DMS79 (cell line): Measurements from ENCODE around the gene TBL1X.
"Not testable (repeated sequence)": the region's sequence is repeated elsewhere in the genome, so short reads cannot be mapped to it uniquely, and the experiment has no call there.

Experiments used
- DNase-seq: peaks from one replicate; lab custom pipeline; 2025; lab: John Stamatoyannopoulos, UW

The TBL1X gene

DNA sequence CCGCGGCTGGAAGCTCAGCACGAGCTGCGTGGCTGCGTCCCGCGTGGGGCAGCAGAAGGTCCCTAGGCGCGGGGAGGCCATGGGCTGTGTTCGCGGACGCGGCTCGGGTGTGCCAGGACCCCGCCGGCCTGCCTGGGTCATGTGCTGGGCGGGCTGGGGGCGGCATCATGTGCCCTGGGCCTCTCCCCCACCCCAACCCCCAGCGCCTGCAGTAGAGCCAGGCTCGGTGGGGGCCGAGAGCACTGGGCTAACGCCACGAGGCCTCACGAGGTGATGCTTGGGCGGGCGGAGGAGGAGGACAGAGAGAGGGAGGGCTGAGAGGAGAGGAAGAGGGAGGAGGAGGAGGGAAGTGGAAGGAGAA, 300.9 kb downstream of the TBL1X start, which contains the start of gene GPR143:
GPR143 (minus strand) TSS at position 111 of the 361 bp plus-strand sequence; CDS start at position 81, 30 bp downstream.
- DNase-seq: no peak

DNA sequence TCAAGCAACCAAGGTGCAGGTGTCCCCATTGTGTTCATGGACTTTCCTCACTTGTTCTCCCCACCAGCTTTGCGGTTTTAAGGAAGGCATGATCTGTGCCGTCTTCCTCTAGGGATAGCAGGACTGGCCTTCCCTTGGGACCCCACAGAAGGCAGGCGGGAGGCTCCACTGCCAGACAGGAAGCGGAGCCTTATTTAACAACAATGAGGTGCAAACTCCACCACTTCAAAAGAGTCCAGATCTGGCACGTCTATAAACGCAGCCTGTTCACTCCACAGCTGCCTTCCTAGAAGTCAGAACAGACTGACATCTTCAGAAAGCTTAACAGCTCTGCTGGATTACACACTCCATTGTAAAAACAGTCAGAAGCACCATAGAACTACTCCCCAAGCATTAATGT, 302.5 kb downstream of the TBL1X start:
- no peak for DNase-seq

GRCh38 chrX:9768321-9768839, 303.5 kb downstream of the TBL1X start:
- not testable (repeated sequence) for DNase-seq

GRCh38 chrX:9770319-9770718, 305.5 kb downstream of the TBL1X start:
- no peak for DNase-seq

DNA sequence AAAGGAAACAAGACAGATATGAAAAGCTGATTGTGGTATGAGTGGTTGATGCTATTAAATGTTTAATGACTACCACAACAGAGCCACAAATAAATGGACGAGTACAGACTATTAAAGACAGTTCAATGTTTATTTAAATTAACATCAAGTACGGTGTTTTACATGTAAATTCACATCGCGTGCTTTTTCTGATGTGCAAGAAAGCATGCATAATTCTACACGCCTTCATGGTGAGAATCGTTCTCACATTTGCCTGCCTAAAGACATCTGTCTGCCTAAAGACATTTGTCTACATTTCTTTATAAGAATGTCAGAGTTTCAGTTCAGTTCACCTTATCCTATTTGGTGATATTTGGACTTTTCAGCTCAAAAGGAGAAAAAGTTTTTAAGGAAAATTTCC, 308.1 kb downstream of the TBL1X start:
- DNase-seq: no peak

GRCh38 chrX:9775930-9776329, 311.1 kb downstream of the TBL1X start:
- no peak for DNase-seq

DNA sequence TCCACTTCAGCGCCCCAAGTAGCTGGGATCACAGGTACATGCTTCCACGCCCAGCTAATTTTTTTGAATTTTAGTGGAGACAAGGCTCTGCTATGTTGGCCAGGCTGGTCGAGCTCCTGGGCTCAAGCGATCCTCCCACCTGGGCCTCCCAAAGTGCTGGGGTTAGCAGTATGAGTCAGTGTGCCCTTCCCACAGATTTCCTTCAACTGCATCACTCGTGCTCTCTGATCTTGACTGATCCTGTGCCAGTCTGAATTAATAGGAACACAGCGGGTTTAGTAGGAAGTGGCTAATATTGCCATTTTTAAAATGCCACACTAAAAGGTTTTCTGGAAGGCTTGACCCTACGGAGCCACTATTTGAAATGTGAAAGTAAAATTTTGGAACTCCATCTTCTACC, 317.1 kb downstream of the TBL1X start:
- no peak for DNase-seq

GRCh38 chrX:9784332-9784731, 319.5 kb downstream of the TBL1X start:
- DNase-seq: no peak

GRCh38 chrX:9785254-9785943, 320.5 kb downstream of the TBL1X start:
- no peak for DNase-seq

DNA sequence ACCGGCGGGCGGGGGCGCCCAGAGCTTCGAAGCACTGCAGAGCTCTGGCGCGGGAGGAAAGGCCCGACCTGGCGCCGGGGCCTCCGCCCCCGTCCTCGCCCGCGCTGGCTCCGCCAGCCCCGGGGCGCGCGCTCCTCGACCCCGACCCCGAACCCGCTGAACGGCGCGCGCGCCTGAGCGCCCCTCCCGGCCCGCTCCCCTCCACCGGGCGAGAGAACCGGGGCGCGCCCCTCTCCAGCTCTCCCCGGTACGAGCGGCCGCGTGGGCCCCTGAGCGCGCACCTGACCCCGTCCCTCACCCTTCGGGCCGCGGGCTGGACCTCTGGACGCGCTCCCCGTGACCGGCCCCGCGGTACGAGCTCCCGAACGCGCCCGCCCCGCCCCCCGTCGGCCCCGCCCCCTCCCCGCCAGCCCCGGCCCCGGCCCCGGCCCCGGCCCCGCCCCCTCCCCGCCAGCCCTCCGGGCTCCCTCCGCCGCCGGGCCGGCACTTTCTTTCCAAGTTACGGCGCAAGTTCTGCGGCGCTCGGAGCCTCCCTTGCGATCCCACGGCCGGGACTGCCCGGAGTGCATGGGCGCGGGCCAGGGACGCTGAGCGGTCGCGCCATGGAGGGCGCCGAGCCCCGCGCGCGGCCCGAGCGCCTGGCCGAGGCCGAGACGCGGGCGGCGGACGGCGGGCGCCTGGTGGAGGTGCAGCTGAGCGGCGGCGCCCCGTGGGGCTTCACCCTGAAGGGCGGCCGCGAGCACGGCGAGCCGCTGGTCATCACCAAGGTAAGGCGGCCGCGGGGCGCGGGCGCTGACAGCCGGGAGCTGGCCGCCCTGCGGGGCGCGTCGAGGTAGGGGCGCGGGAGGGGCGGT, 321.3 kb downstream of the TBL1X start, which contains the start of gene SHROOM2:
SHROOM2 (plus strand) TSS at position 486 of the 854 bp plus-strand sequence; CDS start at position 603, 117 bp downstream.
- no peak for DNase-seq

- no peak for DNase-seq
Observed at GRCh38 chrX:9786798-9787635, 322.2 kb downstream of the TBL1X start.

- no peak for DNase-seq
Observed at GRCh38 chrX:9788911-9789310, 324.1 kb downstream of the TBL1X start.

GRCh38 chrX:9789555-9789954, 324.7 kb downstream of the TBL1X start:
- DNase-seq: no peak
